Hepatocyte (in vitro differentiated cells): ENCODE measurements around the gene WDR35. TPM values are rescaled to one million over a fixed set of nuclear protein-coding genes. Genes with fewer than 3 reads are reported as not detected.

Source experiments
- DNase-seq: peaks from one replicate; pipeline ENCODE4 v3.0.0-alpha.2; 2016; ENCODE audit warnings: low spot score
- H2AFZ ChIP-seq: fragments of 200-600 bp; sonication (generic); 2 replicates; pipeline ENCODE4 v1.6.0; 2016; ENCODE audit warnings: antibody characterized with exemption, mild to moderate bottlenecking
- H3K27ac ChIP-seq: fragments of 200-600 bp; sonication (generic); 2 replicates; pipeline ENCODE4 v1.5.1; 2016; ENCODE audit warnings: mild to moderate bottlenecking
- H3K27me3 ChIP-seq: fragments of 200-600 bp; sonication (generic); 2 replicates; pipeline ENCODE4 v1.6.1; 2016
- H3K36me3 ChIP-seq: fragments of 200-600 bp; sonication (generic); replicated peaks from 2 replicates; pipeline ENCODE4 v1.5.1; 2016; ENCODE audit warnings: low read depth; ENCODE audit not compliant: insufficient read depth
- H3K4me1 ChIP-seq: fragments of 200-600 bp; sonication (generic); 2 replicates; pipeline ENCODE4 v1.5.1; 2016; ENCODE audit warnings: mild to moderate bottlenecking, moderate library complexity; ENCODE audit not compliant: insufficient read depth
- H3K4me2 ChIP-seq: fragments of 200-600 bp; sonication (generic); 2 replicates; pipeline ENCODE4 v1.6.0; 2016
- H3K4me3 ChIP-seq: fragments of 200-600 bp; sonication (generic); 2 replicates; pipeline ENCODE4 v1.5.1; 2016; ENCODE audit warnings: mild to moderate bottlenecking
- H3K79me2 ChIP-seq: fragments of 200-600 bp; sonication (generic); 2 replicates; pipeline ENCODE4 v1.6.0; 2017; ENCODE audit warnings: mild to moderate bottlenecking
- H3K9me2 ChIP-seq: fragments of 200-600 bp; sonication (generic); replicated peaks from 2 replicates; pipeline ENCODE4 v1.6.0; 2017; ENCODE audit warnings: mild to moderate bottlenecking; ENCODE audit not compliant: insufficient read depth
- H3K9me3 ChIP-seq: fragments of 200-600 bp; sonication (generic); 2 replicates; pipeline ENCODE4 v1.5.1; 2016; ENCODE audit warnings: low read depth, mild to moderate bottlenecking
- H4K20me1 ChIP-seq: fragments of 200-600 bp; sonication (generic); 2 replicates; pipeline ENCODE4 v1.6.0; 2016; ENCODE audit warnings: mild to moderate bottlenecking; ENCODE audit not compliant: insufficient read depth, poor library complexity, severe bottlenecking
- EZH2 ChIP-seq: fragments of 200-600 bp; sonication (generic); IDR thresholded peaks from 2 replicates; pipeline ENCODE4 v1.6.1; 2016; ENCODE audit warnings: antibody characterized with exemption, mild to moderate bottlenecking, borderline replicate concordance
- EZH2phosphoT487 ChIP-seq: fragments of 200-600 bp; sonication (generic); IDR thresholded peaks from one replicate; pipeline ENCODE4 v1.6.1; 2018; ENCODE audit warnings: antibody characterized with exemption, mild to moderate bottlenecking, low read depth, moderate library complexity; ENCODE audit not compliant: unreplicated experiment, severe bottlenecking
- WGBS: methylation state at CpG from one replicate; pipeline ENCODE4 v1.1.6; 2016; ENCODE audit warnings: low lambda C conversion rate; ENCODE audit errors: missing lambda C conversion rate; 5-methylcytosine and 5-hydroxymethylcytosine counted together
- polyA plus RNA-seq: library from polyadenylated mRNA; unstranded; fragments of >200 nt; fragmentation: Nextera tagmentation; extraction: Ambion mirVana; gene quantifications from 2 replicates; pipeline ENCODE4 v1.2.1, GENCODE V29; 2016
- total RNA-seq: library from RNA; depleted of rRNA; stranded (reverse); fragments of >200 nt; gene quantifications from 2 replicates; pipeline ENCODE4 v1.2.3, GENCODE V29; 2014
- TF ChIP-seq, protein P1 (sequence below): fragments of 200-600 bp; sonication (generic); IDR thresholded peaks from 2 replicates; pipeline ENCODE4 v1.5.1; 2016; ENCODE audit warnings: antibody characterized with exemption, mild to moderate bottlenecking; ENCODE audit not compliant: poor library complexity

The WDR35 gene
- total and polyA plus RNA-seq, 2 experiments from 2014 or later: 2.0 to 4.6 TPM

DNA sequence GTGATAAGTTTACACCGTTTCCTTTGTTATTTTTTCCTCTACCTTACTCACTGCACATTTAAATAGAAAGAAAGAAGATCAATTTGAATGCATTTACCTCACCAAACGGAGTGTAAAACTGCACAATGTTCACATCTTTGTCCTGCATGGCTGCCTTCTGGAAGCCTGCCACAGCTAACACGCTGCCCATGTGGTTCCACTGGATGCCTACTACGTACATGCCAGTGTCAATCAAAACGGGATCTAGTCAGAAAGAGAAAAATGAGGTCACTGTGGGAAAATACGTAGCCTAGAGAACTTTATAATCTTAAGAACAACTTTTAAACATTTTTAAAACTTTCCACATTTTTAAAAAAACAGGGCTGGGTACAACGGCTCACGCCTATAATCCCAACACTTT is 16.4 kb downstream of the WDR35 start:
- Histone ChIP-seq H4K20me1 (no peaks in the 10 kb centered on the region), H2AFZ (no peak overlapping the region), H3K79me2 (no peaks in the 10 kb centered on the region), H3K4me2 (no peak overlapping the region), H3K27me3 (no peaks in the 10 kb centered on the region), H3K9me3 (no peaks in the 10 kb centered on the region), H3K4me3 (no peak overlapping the region), H3K4me1 (no peaks in the 10 kb centered on the region), H3K9me2 (no peaks in the 10 kb centered on the region), H3K36me3 (no peaks in the 10 kb centered on the region), H3K27ac (no peak overlapping the region)
- no peak for DNase-seq
- WGBS: 93% methylated on average over 8 of the region's 8 CpGs
- TF ChIP-seq EZH2phosphoT487 (no peak), EZH2 (no peak)
- TF ChIP-seq, protein P1, sequence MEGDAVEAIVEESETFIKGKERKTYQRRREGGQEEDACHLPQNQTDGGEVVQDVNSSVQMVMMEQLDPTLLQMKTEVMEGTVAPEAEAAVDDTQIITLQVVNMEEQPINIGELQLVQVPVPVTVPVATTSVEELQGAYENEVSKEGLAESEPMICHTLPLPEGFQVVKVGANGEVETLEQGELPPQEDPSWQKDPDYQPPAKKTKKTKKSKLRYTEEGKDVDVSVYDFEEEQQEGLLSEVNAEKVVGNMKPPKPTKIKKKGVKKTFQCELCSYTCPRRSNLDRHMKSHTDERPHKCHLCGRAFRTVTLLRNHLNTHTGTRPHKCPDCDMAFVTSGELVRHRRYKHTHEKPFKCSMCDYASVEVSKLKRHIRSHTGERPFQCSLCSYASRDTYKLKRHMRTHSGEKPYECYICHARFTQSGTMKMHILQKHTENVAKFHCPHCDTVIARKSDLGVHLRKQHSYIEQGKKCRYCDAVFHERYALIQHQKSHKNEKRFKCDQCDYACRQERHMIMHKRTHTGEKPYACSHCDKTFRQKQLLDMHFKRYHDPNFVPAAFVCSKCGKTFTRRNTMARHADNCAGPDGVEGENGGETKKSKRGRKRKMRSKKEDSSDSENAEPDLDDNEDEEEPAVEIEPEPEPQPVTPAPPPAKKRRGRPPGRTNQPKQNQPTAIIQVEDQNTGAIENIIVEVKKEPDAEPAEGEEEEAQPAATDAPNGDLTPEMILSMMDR: no peak

DNA sequence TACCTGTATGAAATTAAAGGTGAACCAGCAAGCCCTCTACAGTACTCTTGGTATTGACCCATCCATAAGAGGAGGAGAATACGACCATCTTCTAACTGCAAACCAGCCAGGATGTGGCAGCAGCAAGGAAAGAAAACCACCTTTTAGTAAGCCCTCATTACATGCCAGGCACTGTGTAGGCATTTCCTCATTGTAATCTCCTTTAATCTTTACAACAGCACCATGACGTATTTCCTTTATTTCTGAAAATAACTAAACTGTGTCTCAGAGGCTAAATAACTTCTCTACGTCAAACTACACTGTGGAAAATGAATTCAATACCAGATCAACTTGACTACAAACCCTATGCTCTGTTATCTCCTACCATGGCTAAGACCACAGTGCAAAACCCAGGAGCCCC is 18.2 kb downstream of the WDR35 start:
- no peak for TF ChIP-seq EZH2
- TF ChIP-seq EZH2phosphoT487: no peak
- TF ChIP-seq, protein P1: no peak
- Histone ChIP-seq H3K9me2 (no peaks in the 10 kb centered on the region), H4K20me1 (no peaks in the 10 kb centered on the region), H3K27ac (no peak overlapping the region), H3K4me1 (no peaks in the 10 kb centered on the region), H3K4me3 (no peak overlapping the region), H3K4me2 (no peak overlapping the region), H3K79me2 (no peaks in the 10 kb centered on the region), H2AFZ (no peak overlapping the region), H3K9me3 (no peaks in the 10 kb centered on the region), H3K36me3 (no peaks in the 10 kb centered on the region), H3K27me3 (no peaks in the 10 kb centered on the region)
- no peak for DNase-seq
- WGBS: 89% methylated on average over 3 of the region's 3 CpGs

DNA sequence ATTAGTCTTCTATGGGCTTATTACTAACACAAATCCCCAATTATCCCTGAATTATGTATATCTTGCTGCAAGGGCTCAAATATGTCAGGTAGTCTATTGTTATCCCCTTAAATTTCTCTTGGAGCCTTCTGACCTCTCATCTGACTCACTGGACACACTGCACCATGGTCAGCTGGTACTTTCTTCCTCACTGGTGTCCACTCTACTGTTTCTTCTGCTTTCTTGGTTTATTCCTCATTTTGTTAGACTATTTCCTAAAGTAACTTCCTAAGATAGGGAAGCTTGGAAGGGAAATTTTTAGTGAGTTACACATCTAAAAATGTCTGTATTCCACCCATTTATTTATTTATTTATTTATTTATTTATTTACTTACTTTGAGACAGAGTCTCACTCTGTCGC is 26.5 kb downstream of the WDR35 start:
- H3K4me2 ChIP-seq: no peak overlapping the region
- TF ChIP-seq, protein P1: no peak
- TF ChIP-seq EZH2phosphoT487 (no peak), EZH2 (no peak)
- WGBS: 100% methylated on average over 1 of the region's 1 CpG

More for the DNA sequence above, 26.5 kb downstream of the WDR35 start:
- H4K20me1 ChIP-seq: no peaks in the 10 kb centered on the region
- no peaks in the 10 kb centered on the region for H3K27me3 ChIP-seq
- no peak overlapping the region for H2AFZ ChIP-seq
- no peak overlapping the region for H3K27ac ChIP-seq
- no peaks in the 10 kb centered on the region for H3K9me2 ChIP-seq
- H3K36me3 ChIP-seq: no peaks in the 10 kb centered on the region
- H3K79me2 ChIP-seq: no peaks in the 10 kb centered on the region
- no peaks in the 10 kb centered on the region for H3K4me1 ChIP-seq
- H3K9me3 ChIP-seq: no peaks in the 10 kb centered on the region
- no peak for DNase-seq
- no peak overlapping the region for H3K4me3 ChIP-seq
